CD4-positive, alpha-beta T cell (primary cell): Measurements from ENCODE around the gene APBA2. TPM values are rescaled to one million over a fixed set of nuclear protein-coding genes. Genes with fewer than 3 reads are reported as not detected.

Source experiments
- ATAC-seq: fragments of 200-7000 bp; cut with Tn5 transposase; one replicate; pipeline ENCODE4 v1.10.0; 2022; ENCODE audit warnings: mild to moderate bottlenecking; ENCODE audit not compliant: poor library complexity
- CTCF ChIA-PET: fragments of 350-600 bp; sonication (Branson Sonifier 250); formaldehyde crosslinking; loops from one replicate; lab custom pipeline; 2021; ENCODE audit warnings: antibody characterized with exemption, inconsistent platforms; lab: Charles Lee
- POLR2A ChIA-PET: fragments of 350-600 bp; sonication (Branson Sonifier 250); formaldehyde crosslinking; loops from one replicate; lab custom pipeline; 2021; ENCODE audit warnings: antibody characterized with exemption, inconsistent platforms; lab: Charles Lee
- DNase-seq, 14 experiments: peaks; one replicate each; pipeline ENCODE4 v3.0.0-alpha.2; 2013 to 2020; ENCODE audit warnings: mixed read lengths in 2 of 14
- H3K27ac ChIP-seq, 2 donors: one replicate each; pipeline versions ENCODE4 v1.5.1 to v1.7.0; 2013; ENCODE audit warnings: low read length in 2 of 2, low read depth in 1 of 2, mild to moderate bottlenecking in 1 of 2
- H3K27me3 ChIP-seq, 2 experiments: 1 replicate in 1 of 2; 2 replicates in 1 of 2; pipeline versions ENCODE4 v1.6.1 to v1.7.0; 2013; ENCODE audit warnings: low read length in 2 of 2, control low read depth in 1 of 2, mild to moderate bottlenecking in 1 of 2, moderate library complexity in 1 of 2; ENCODE audit not compliant: insufficient read depth in 2 of 2, control insufficient read depth in 1 of 2
- H3K36me3 ChIP-seq: one replicate; pipeline ENCODE4 v1.6.1; 2013; ENCODE audit warnings: low read length, control low read depth; ENCODE audit not compliant: insufficient read depth
- H3K4me1 ChIP-seq: one replicate; pipeline ENCODE4 v1.6.1; 2013; ENCODE audit warnings: low read length, control low read depth; ENCODE audit not compliant: insufficient read depth
- H3K4me3 ChIP-seq: one replicate; pipeline ENCODE4 v1.5.1; 2013; ENCODE audit warnings: mild to moderate bottlenecking, low read length, moderate library complexity
- H3K9me3 ChIP-seq, 2 experiments: 1 replicate in 1 of 2; 2 replicates in 1 of 2; pipeline versions ENCODE4 v1.6.1 to v1.7.0; 2013; ENCODE audit warnings: low read length in 2 of 2, mild to moderate bottlenecking in 2 of 2, control low read depth in 1 of 2, moderate library complexity in 1 of 2; ENCODE audit not compliant: control insufficient read depth in 1 of 2, insufficient read depth in 1 of 2
- H3K27ac Mint-ChIP-seq: one replicate; pipeline ENCODE4 v1.8.0; 2020; ENCODE audit warnings: mixed read lengths
- H3K27me3 Mint-ChIP-seq: one replicate; pipeline ENCODE4 v1.8.0; 2021; ENCODE audit warnings: mixed read lengths
- H3K36me3 Mint-ChIP-seq: one replicate; pipeline ENCODE4 v1.8.0; 2021; ENCODE audit warnings: low read depth, mixed read lengths
- H3K4me1 Mint-ChIP-seq: one replicate; pipeline ENCODE4 v1.8.0; 2021; ENCODE audit warnings: low read depth, mixed read lengths
- H3K4me3 Mint-ChIP-seq: one replicate; pipeline ENCODE4 v1.8.0; 2020; ENCODE audit warnings: mild to moderate bottlenecking, mixed read lengths
- H3K9me3 Mint-ChIP-seq: one replicate; pipeline ENCODE4 v1.8.0; 2020; ENCODE audit warnings: mixed read lengths
- intact Hi-C, 2 experiments: fragments of 100-400 bp; cut with DNase I in 1 of 2; cut with micrococcal nuclease in 1 of 2; formaldehyde crosslinking; loops; one replicate each; pipeline versions ENCODE4 v1.15.1 to v1.9.0; 2023 to 2025; cut with DNase I, micrococcal nuclease
- total RNA-seq, 174 experiments: library from RNA in 2 of 174; stranded (reverse) in 2 of 174; gene quantifications; one replicate each; pipeline ENCODE4 v1.2.3 and lab custom pipeline; 2021 to 2026
- TF ChIP-seq, protein P1 (sequence below): fragments of 200-600 bp; IDR thresholded peaks from one replicate; pipeline ENCODE4 v1.8.0; 2022; ENCODE audit warnings: antibody characterized with exemption, mild to moderate bottlenecking

The APBA2 gene
- total RNA-seq, 2 experiments from 2014 or later, result 123 to 126 TPM

DNA sequence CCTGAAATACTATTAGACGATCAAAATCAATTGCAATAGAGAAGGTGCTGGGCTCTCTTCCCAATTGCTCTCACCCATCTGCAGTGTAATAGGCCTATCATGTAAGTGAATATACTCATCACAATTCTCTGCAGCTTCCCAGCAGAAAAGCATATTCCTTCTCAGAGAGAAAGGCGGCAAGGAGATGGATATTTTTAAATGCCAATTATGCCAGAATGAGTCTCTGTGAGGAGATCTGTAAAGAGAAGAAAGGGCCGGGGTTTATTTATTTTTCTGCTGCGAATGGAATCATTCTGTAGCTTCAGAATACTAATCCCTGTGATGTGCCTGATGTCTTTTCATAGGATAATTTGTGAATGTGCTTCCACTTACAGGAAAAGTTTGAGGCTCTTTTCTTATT is 112.0 kb downstream of the APBA2 start:
- peaks cover 67% of the 10 kb centered on the region for H3K4me1 Mint-ChIP-seq
- ChIA-PET CTCF (interaction anchor here (1.0 kb wide), 1 partner anchor 13 kb away, joined by 4 read pairs; no protein-coding TSS in a partner anchor), POLR2A (no interaction called here)
- intact Hi-C loops, result no loop called here
- Histone ChIP-seq H3K36me3 (peaks cover 22% of the 10 kb centered on the region), H3K27me3 (no peaks in the 10 kb centered on the region), H3K27ac (no peak overlapping the region), H3K9me3 (no peaks in the 10 kb centered on the region), H3K4me1 (peaks cover 34% of the 10 kb centered on the region), H3K4me3 (no peak overlapping the region)
- peaks cover 74% of the 10 kb centered on the region for H3K36me3 Mint-ChIP-seq
- no peak overlapping the region for H3K4me3 Mint-ChIP-seq
- ATAC-seq (no peak), DNase-seq (no peak)
- H3K27ac Mint-ChIP-seq, result no peak overlapping the region
- H3K9me3 Mint-ChIP-seq, result no peaks in the 10 kb centered on the region
- H3K27me3 Mint-ChIP-seq, result no peaks in the 10 kb centered on the region
- TF ChIP-seq, protein P1, sequence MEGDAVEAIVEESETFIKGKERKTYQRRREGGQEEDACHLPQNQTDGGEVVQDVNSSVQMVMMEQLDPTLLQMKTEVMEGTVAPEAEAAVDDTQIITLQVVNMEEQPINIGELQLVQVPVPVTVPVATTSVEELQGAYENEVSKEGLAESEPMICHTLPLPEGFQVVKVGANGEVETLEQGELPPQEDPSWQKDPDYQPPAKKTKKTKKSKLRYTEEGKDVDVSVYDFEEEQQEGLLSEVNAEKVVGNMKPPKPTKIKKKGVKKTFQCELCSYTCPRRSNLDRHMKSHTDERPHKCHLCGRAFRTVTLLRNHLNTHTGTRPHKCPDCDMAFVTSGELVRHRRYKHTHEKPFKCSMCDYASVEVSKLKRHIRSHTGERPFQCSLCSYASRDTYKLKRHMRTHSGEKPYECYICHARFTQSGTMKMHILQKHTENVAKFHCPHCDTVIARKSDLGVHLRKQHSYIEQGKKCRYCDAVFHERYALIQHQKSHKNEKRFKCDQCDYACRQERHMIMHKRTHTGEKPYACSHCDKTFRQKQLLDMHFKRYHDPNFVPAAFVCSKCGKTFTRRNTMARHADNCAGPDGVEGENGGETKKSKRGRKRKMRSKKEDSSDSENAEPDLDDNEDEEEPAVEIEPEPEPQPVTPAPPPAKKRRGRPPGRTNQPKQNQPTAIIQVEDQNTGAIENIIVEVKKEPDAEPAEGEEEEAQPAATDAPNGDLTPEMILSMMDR, result no peak

DNA sequence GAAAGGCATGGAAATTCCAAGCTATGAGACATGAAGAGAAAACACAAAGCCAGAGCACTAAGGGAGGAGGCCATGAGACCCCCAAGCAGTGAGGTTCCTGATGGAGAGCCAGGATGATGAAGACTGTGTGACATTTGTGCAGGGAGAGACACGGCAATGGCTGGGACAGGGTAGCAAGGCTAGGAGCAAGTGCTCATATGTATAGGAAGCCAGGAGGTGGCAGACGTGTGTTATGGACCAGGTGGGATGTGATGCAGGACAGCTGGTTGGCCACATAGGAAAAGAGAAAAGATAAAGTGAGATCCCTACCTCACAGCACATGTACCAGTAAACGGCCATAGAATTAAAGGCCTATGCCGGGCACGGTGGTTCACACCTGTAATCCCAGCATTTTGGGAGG is 112.7 kb downstream of the APBA2 start:
- Histone ChIP-seq H3K36me3 (peaks cover 22% of the 10 kb centered on the region), H3K9me3 (no peaks in the 10 kb centered on the region), H3K27ac (no peak overlapping the region), H3K27me3 (no peaks in the 10 kb centered on the region), H3K4me3 (no peak overlapping the region), H3K4me1 (peaks cover 34% of the 10 kb centered on the region)
- peaks cover 67% of the 10 kb centered on the region for H3K4me1 Mint-ChIP-seq
- DNase-seq (no peak), ATAC-seq (no peak)
- POLR2A ChIA-PET, result no interaction called here
- CTCF ChIA-PET, result interaction anchor here (1.0 kb wide), 1 partner anchor 14 kb away, joined by 4 read pairs; no protein-coding TSS in a partner anchor
- H3K27me3 Mint-ChIP-seq, result no peaks in the 10 kb centered on the region
- peaks cover 81% of the 10 kb centered on the region for H3K36me3 Mint-ChIP-seq
- intact Hi-C loops, result no loop called here
- TF ChIP-seq, protein P1, result no peak
- H3K9me3 Mint-ChIP-seq, result no peaks in the 10 kb centered on the region
- no peak overlapping the region for H3K27ac Mint-ChIP-seq
- no peak overlapping the region for H3K4me3 Mint-ChIP-seq

DNA sequence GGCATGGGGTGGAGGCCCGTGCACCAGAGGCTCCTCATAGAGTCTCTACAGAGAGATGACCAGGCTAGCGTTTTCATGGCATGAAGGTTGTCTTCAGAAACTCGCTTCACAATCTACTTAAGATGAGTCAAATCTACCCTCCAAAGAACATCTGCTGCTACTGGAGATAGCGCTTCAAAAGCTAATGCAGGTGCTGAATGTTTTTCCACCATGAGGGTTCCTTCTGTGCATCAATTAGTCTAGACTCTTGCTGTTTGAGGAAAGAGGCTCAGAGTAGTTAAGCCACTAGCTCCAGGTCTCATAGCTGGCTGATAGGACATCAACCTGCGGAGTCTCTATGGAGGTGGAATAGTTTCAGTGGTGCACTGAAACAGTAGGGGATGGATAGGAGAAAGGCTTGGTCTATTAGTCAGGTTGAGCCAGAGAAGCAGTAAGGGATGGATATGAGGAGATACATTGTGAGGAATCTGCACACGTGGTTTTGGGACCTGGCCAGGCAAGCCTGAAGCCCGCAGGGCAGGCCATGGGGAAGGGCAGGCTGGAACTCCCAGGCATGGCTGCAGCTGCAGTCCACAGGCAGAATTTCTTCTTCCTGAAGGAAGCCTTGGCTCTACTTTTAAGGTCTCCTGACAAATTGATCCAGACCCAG is 117.5 kb downstream of the APBA2 start:
- DNase-seq, result no peak
- no peaks in the 10 kb centered on the region for H3K9me3 ChIP-seq
- ATAC-seq, result no peak
- H3K27me3 Mint-ChIP-seq, result no peaks in the 10 kb centered on the region
- H3K36me3 ChIP-seq, result peaks cover 11% of the 10 kb centered on the region
- POLR2A ChIA-PET, result no interaction called here
- TF ChIP-seq, protein P1, result no peak
- peaks cover 66% of the 10 kb centered on the region for H3K4me1 Mint-ChIP-seq
- no peaks in the 10 kb centered on the region for H3K27me3 ChIP-seq
- peak overlapping the region; percentile 17 for H3K4me3 Mint-ChIP-seq
- H3K4me1 ChIP-seq, result peaks cover 11% of the 10 kb centered on the region
- H3K27ac ChIP-seq, result no peak overlapping the region
- no peak overlapping the region for H3K27ac Mint-ChIP-seq
- H3K36me3 Mint-ChIP-seq, result peaks cover 74% of the 10 kb centered on the region
- H3K9me3 Mint-ChIP-seq, result no peaks in the 10 kb centered on the region
- CTCF ChIA-PET, result no interaction called here
- intact Hi-C loops, result no loop called here
- no peak overlapping the region for H3K4me3 ChIP-seq
